Kidney epithelial cell (primary cell): ENCODE data around the gene LIPC. TPM values are rescaled to one million over a fixed set of nuclear protein-coding genes. Genes with fewer than 3 reads are reported as not detected.

Source experiments
- DNase-seq: peaks from one replicate; pipeline ENCODE4 v3.0.0-alpha.2; 2010; ENCODE audit warnings: low read depth
- H3K27me3 ChIP-seq: 2 replicates; pipeline ENCODE4 v1.6.0; 2011; ENCODE audit warnings: low read length; ENCODE audit not compliant: control insufficient read depth, insufficient read depth
- H3K36me3 ChIP-seq: 2 replicates; pipeline ENCODE4 v1.5.1; 2011; ENCODE audit warnings: low read length; ENCODE audit not compliant: control insufficient read depth, insufficient read depth
- H3K4me3 ChIP-seq: 2 replicates; pipeline ENCODE4 v1.5.1; 2011; ENCODE audit warnings: low read depth, mild to moderate bottlenecking, control low read depth, low read length
- CTCF ChIP-seq: IDR thresholded peaks from 2 replicates; pipeline ENCODE4 v1.5.1; 2011; ENCODE audit warnings: mild to moderate bottlenecking, moderate library complexity, low read length, control low read depth, inconsistent platforms; ENCODE audit not compliant: insufficient read depth, poor library complexity, severe bottlenecking
- total RNA-seq: library from RNA; depleted of rRNA; stranded (reverse); fragments of >200 nt; gene quantifications from 2 replicates; pipeline ENCODE4 v1.2.3, GENCODE V29; 2015

The LIPC gene
- total RNA-seq, 1 donor from 2014 or later, result 1.3 TPM

- TF ChIP-seq CTCF, result no peak
- Histone ChIP-seq H3K4me3 (no peak overlapping the region), H3K36me3 (no peaks in the 10 kb centered on the region), H3K27me3 (no peaks in the 10 kb centered on the region)
- DNase-seq, result no peak
Observed at GRCh38 chr15:58543664-58544335, 112.0 kb downstream of the LIPC start.

GRCh38 chr15:58544756-58545155 is 113.0 kb downstream of the LIPC start:
- H3K36me3 ChIP-seq, result no peaks in the 10 kb centered on the region
- no peak overlapping the region for H3K4me3 ChIP-seq

GRCh38 chr15:58545307-58546065 is 113.7 kb downstream of the LIPC start:
- no peak for TF ChIP-seq CTCF
- Histone ChIP-seq H3K36me3 (no peaks in the 10 kb centered on the region), H3K27me3 (no peaks in the 10 kb centered on the region), H3K4me3 (no peak overlapping the region)
- no peak for DNase-seq

More at GRCh38 chr15:58544756-58545155, 113.0 kb downstream of the LIPC start:
- TF ChIP-seq CTCF, result no peak
- H3K27me3 ChIP-seq, result no peaks in the 10 kb centered on the region
- no peak for DNase-seq

- Histone ChIP-seq H3K27me3 (no peaks in the 10 kb centered on the region), H3K36me3 (no peaks in the 10 kb centered on the region), H3K4me3 (no peak overlapping the region)
- no peak for TF ChIP-seq CTCF
- DNase-seq, result no peak
Observed at GRCh38 chr15:58546066-58546591, 114.3 kb downstream of the LIPC start.

GRCh38 chr15:58546635-58547627 is 115.1 kb downstream of the LIPC start:
- no peaks in the 10 kb centered on the region for H3K27me3 ChIP-seq
- peak; percentile 97 for DNase-seq
- TF ChIP-seq CTCF, result no peak
- no peaks in the 10 kb centered on the region for H3K36me3 ChIP-seq
- H3K4me3 ChIP-seq, result no peak overlapping the region
